Mesenchymal stem cell (in vitro differentiated cells and primary cell): Measurements from ENCODE around the gene PATZ1.

Experiments
- DNase-seq: peaks from one replicate; pipeline ENCODE4 v3.0.0-alpha.2; 2013
- H2AFZ ChIP-seq: one replicate; pipeline ENCODE4 v1.6.1; 2013; ENCODE audit warnings: low read depth, mild to moderate bottlenecking, control low read depth, inconsistent platforms, low read length, moderate library complexity
- H2AK5ac ChIP-seq: 2 replicates; pipeline ENCODE4 v1.6.1; 2013; ENCODE audit warnings: low read length, moderate library complexity, mild to moderate bottlenecking, inconsistent platforms; ENCODE audit not compliant: severe bottlenecking
- H2BK120ac ChIP-seq: one replicate; pipeline ENCODE4 v1.6.1; 2013; ENCODE audit warnings: low read depth, mild to moderate bottlenecking, inconsistent platforms, low read length, moderate library complexity
- H2BK12ac ChIP-seq, 2 experiments: one replicate each; pipeline ENCODE4 v1.6.1; 2013; ENCODE audit warnings: inconsistent platforms in 2 of 2, low read length in 2 of 2, mild to moderate bottlenecking in 2 of 2, moderate library complexity in 2 of 2, control low read depth in 1 of 2
- H2BK15ac ChIP-seq: one replicate; pipeline ENCODE4 v1.6.1; 2013; ENCODE audit warnings: mild to moderate bottlenecking, low read depth, inconsistent platforms; ENCODE audit not compliant: poor library complexity, severe bottlenecking
- H2BK5ac ChIP-seq: 2 replicates; pipeline ENCODE4 v1.6.1; 2013; ENCODE audit warnings: low read depth, mild to moderate bottlenecking, low read length, control low read depth, inconsistent platforms; ENCODE audit not compliant: poor library complexity, severe bottlenecking
- H3K14ac ChIP-seq, 2 experiments: one replicate each; pipeline ENCODE4 v1.6.1; 2013; ENCODE audit warnings: inconsistent platforms in 2 of 2, low read length in 2 of 2, control low read depth in 1 of 2, mild to moderate bottlenecking in 1 of 2, moderate library complexity in 1 of 2
- H3K18ac ChIP-seq, 2 experiments: one replicate each; pipeline ENCODE4 v1.6.1; 2013; ENCODE audit warnings: inconsistent platforms in 2 of 2, low read length in 2 of 2, control low read depth in 1 of 2, low read depth in 1 of 2, mild to moderate bottlenecking in 1 of 2
- H3K23ac ChIP-seq, 2 experiments: one replicate each; pipeline ENCODE4 v1.6.1; 2013; ENCODE audit warnings: inconsistent platforms in 2 of 2, low read length in 2 of 2, mild to moderate bottlenecking in 2 of 2, moderate library complexity in 2 of 2, control low read depth in 1 of 2
- H3K27ac ChIP-seq: 2 replicates; pipeline ENCODE4 v1.5.1; 2013; ENCODE audit warnings: mild to moderate bottlenecking, moderate library complexity, low read length, control low read depth, inconsistent platforms; ENCODE audit not compliant: poor library complexity, severe bottlenecking
- H3K27me3 ChIP-seq, 2 experiments: 2 replicates each; pipeline versions ENCODE4 v1.6.1 to v1.7.0; 2013; ENCODE audit warnings: low read length in 2 of 2, mild to moderate bottlenecking in 2 of 2, moderate library complexity in 2 of 2, control low read depth in 1 of 2, inconsistent platforms in 1 of 2; ENCODE audit not compliant: control insufficient read depth in 1 of 2, insufficient read depth in 1 of 2
- H3K36me3 ChIP-seq, 2 experiments: 2 replicates each; pipeline versions ENCODE4 v1.6.1 to v1.7.0; 2013; ENCODE audit warnings: low read length in 2 of 2, control low read depth in 1 of 2, inconsistent platforms in 1 of 2, low read depth in 1 of 2, mild to moderate bottlenecking in 1 of 2; ENCODE audit not compliant: insufficient read depth in 2 of 2, control insufficient read depth in 1 of 2
- H3K4ac ChIP-seq, 2 experiments: one replicate each; pipeline ENCODE4 v1.6.1; 2013; ENCODE audit warnings: inconsistent platforms in 2 of 2, low read length in 2 of 2, mild to moderate bottlenecking in 2 of 2, moderate library complexity in 2 of 2, control low read depth in 1 of 2, low read depth in 1 of 2
- H3K4me1 ChIP-seq: 2 replicates; pipeline ENCODE4 v1.6.1; 2013; ENCODE audit warnings: low read depth, low read length, control low read depth; ENCODE audit not compliant: control insufficient read depth, insufficient read depth
- H3K4me2 ChIP-seq: 2 replicates; pipeline ENCODE4 v1.6.1; 2013; ENCODE audit warnings: low read length, mild to moderate bottlenecking, inconsistent platforms; ENCODE audit not compliant: poor library complexity, severe bottlenecking
- H3K4me3 ChIP-seq, 2 experiments: 2 replicates each; pipeline versions ENCODE4 v1.5.1 to v1.7.0; 2013; ENCODE audit warnings: low read length in 2 of 2, mild to moderate bottlenecking in 2 of 2, control low read depth in 1 of 2, low read depth in 1 of 2; ENCODE audit not compliant: insufficient read depth in 1 of 2
- H3K79me1 ChIP-seq: replicated peaks from 2 replicates; pipeline ENCODE4 v1.6.1; 2013; ENCODE audit warnings: mild to moderate bottlenecking, control low read depth, low read length, inconsistent platforms; ENCODE audit not compliant: poor library complexity, severe bottlenecking
- H3K9ac ChIP-seq: 2 replicates; pipeline ENCODE4 v1.7.0; 2013; ENCODE audit warnings: mild to moderate bottlenecking, low read length, moderate library complexity
- H3K9me3 ChIP-seq: 2 replicates; pipeline ENCODE4 v1.7.0; 2013; ENCODE audit warnings: mild to moderate bottlenecking, low read length; ENCODE audit not compliant: control insufficient read depth
- H4K8ac ChIP-seq: one replicate; pipeline ENCODE4 v1.6.1; 2013; ENCODE audit warnings: inconsistent platforms, mild to moderate bottlenecking, low read length, moderate library complexity
- H4K91ac ChIP-seq: one replicate; pipeline ENCODE4 v1.6.1; 2013; ENCODE audit warnings: mild to moderate bottlenecking, low read length, inconsistent platforms
- WGBS: methylation state at CpG from one replicate; pipeline ENCODE4 v1.1.7; 2013; ENCODE audit warnings: mixed read lengths; 5-methylcytosine and 5-hydroxymethylcytosine counted together

Gene PATZ1

GRCh38 chr22:31344256-31344577 lies 1.9 kb downstream of the PATZ1 start:
- H3K9me3 ChIP-seq = no peaks in the 10 kb centered on the region
- no peak overlapping the region for H4K8ac ChIP-seq
- H3K18ac ChIP-seq = peak overlapping the region in 1 of 2 experiments; percentile 42
- no peak overlapping the region for H3K4ac ChIP-seq
- H3K36me3 ChIP-seq = peaks cover 35 to 47% of the 10 kb centered on the region in 2 experiments
- no peak overlapping the region for H2BK120ac ChIP-seq
- H2AK5ac ChIP-seq = no peak overlapping the region
- H3K27me3 ChIP-seq = no peaks in the 10 kb centered on the region
- peaks cover 39% of the 10 kb centered on the region for H3K4me1 ChIP-seq
- H2AFZ ChIP-seq = no peak overlapping the region
- H3K14ac ChIP-seq = no peak overlapping the region
- WGBS = 77% methylated on average over 12 of the region's 12 CpGs
- H2BK5ac ChIP-seq = no peak overlapping the region
- H2BK15ac ChIP-seq = no peak overlapping the region
- H4K91ac ChIP-seq = no peak overlapping the region
- H3K79me1 ChIP-seq = peaks cover 41% of the 10 kb centered on the region
- H3K27ac ChIP-seq = peak overlapping the region; percentile 12
- H3K4me2 ChIP-seq = peak overlapping the region; percentile 45
- peak overlapping the region in 1 of 2 experiments; percentile 10 for H3K23ac ChIP-seq
- no peak for DNase-seq
- H3K9ac ChIP-seq = no peak overlapping the region
- no peak overlapping the region for H2BK12ac ChIP-seq
- peak overlapping the region in 1 of 2 experiments; percentile 45 for H3K4me3 ChIP-seq

GRCh38 chr22:31343235-31344191 lies 2.6 kb downstream of the PATZ1 start:
- Histone ChIP-seq H3K36me3 (peaks cover 35 to 49% of the 10 kb centered on the region in 2 experiments), H4K8ac (no peak overlapping the region), H3K4me2 (peak overlapping the region; percentile 45), H2AFZ (no peak overlapping the region), H3K79me1 (peaks cover 42% of the 10 kb centered on the region), H3K9ac (peak overlapping the region; percentile 12), H3K27me3 (no peaks in the 10 kb centered on the region), H2AK5ac (no peak overlapping the region), H4K91ac (no peak overlapping the region), H3K27ac (peak overlapping the region; percentile 12), H3K4me1 (peaks cover 39% of the 10 kb centered on the region), H3K4me3 (peak overlapping the region in 1 of 2 experiments; percentile 45), H3K4ac (no peak overlapping the region), H2BK15ac (no peak overlapping the region), H2BK120ac (peak overlapping the region; percentile 11), H3K23ac (no peak overlapping the region), H3K18ac (no peak overlapping the region), H3K14ac (peak overlapping the region in 1 of 2 experiments; percentile 48), H3K9me3 (no peaks in the 10 kb centered on the region), H2BK5ac (no peak overlapping the region), H2BK12ac (no peak overlapping the region)
- peak; percentile 43 for DNase-seq
- WGBS = 9% methylated on average over 18 of the region's 18 CpGs

GRCh38 chr22:31342389-31343140 lies 3.6 kb downstream of the PATZ1 start:
- no peak overlapping the region for H2AFZ ChIP-seq
- 91% methylated on average over 16 of the region's 16 CpGs for WGBS

More at GRCh38 chr22:31342389-31343140, 3.6 kb downstream of the PATZ1 start:
- Histone ChIP-seq H2AK5ac (no peak overlapping the region), H3K4ac (no peak overlapping the region), H3K4me2 (peak overlapping the region; percentile 45), H2BK120ac (peak overlapping the region; percentile 35), H4K91ac (no peak overlapping the region), H2BK12ac (peak overlapping the region in 1 of 2 experiments; percentile 44), H3K4me1 (peaks cover 36% of the 10 kb centered on the region), H4K8ac (no peak overlapping the region), H3K79me1 (peaks cover 42% of the 10 kb centered on the region), H3K27me3 (no peaks in the 10 kb centered on the region), H2BK5ac (no peak overlapping the region), H3K4me3 (no peak overlapping the region), H3K9me3 (no peaks in the 10 kb centered on the region), H3K14ac (no peak overlapping the region), H3K23ac (no peak overlapping the region), H3K36me3 (peaks cover 43 to 49% of the 10 kb centered on the region in 2 experiments), H3K18ac (no peak overlapping the region), H3K27ac (no peak overlapping the region), H3K9ac (no peak overlapping the region), H2BK15ac (peak overlapping the region; percentile 21)
- no peak for DNase-seq
